Measurements from ENCODE around the gene RPS15.

GRCh38 chr19:1389033-1389940 lies 48.9 kb upstream of the RPS15 start:
- TF ChIP-seq CTCF (IDR thresholded peaks at IDR 0.05), result no peak
- no peak for TF ChIP-seq ZFX (IDR thresholded peaks at IDR 0.05; ENCODE audit: borderline replicate concordance)

Measured in 22Rv1 (cell line).